Ramos (cell line): ENCODE results near the gene DBH.

Experiments used
- in situ Hi-C: fragments of 300-500 bp; cut with MboI; formaldehyde crosslinking; loops from one replicate; pipeline ENCODE4 v1.14.3; 2022; ENCODE audit warnings: low sequenced_read_pairs; ENCODE audit not compliant: unreplicated experiment

Gene DBH

GRCh38 chr9:133680250-133680975 is 44.2 kb downstream of the DBH start:
- in situ Hi-C loops: no loop called here

- in situ Hi-C loops: no loop called here
Observed at GRCh38 chr9:133680976-133681657, 45.0 kb downstream of the DBH start.

- in situ Hi-C loops: no loop called here
Observed at GRCh38 chr9:133681658-133682306, 45.6 kb downstream of the DBH start.

- in situ Hi-C loops: no loop called here
Observed at GRCh38 chr9:133682818-133683585, 46.8 kb downstream of the DBH start.

GRCh38 chr9:133683586-133684120 is 47.5 kb downstream of the DBH start:
- in situ Hi-C loops: no loop called here

- in situ Hi-C loops: no loop called here
Observed at GRCh38 chr9:133684121-133684935, 48.2 kb downstream of the DBH start.

- in situ Hi-C loops: no loop called here
Observed at GRCh38 chr9:133684936-133685361, 48.8 kb downstream of the DBH start.

- in situ Hi-C loops: no loop called here
Observed at GRCh38 chr9:133685653-133686609, 49.8 kb downstream of the DBH start.

GRCh38 chr9:133686642-133687575 is 50.7 kb downstream of the DBH start:
- in situ Hi-C loops: no loop called here

- in situ Hi-C loops: no loop called here
Observed at GRCh38 chr9:133687856-133688761, 51.9 kb downstream of the DBH start.

- in situ Hi-C loops: no loop called here
Observed at GRCh38 chr9:133689151-133689763, 53.1 kb downstream of the DBH start.

GRCh38 chr9:133690081-133690561 is 54.0 kb downstream of the DBH start:
- in situ Hi-C loops: no loop called here

- in situ Hi-C loops: no loop called here
Observed at GRCh38 chr9:133691191-133691590, 55.0 kb downstream of the DBH start.

- in situ Hi-C loops: no loop called here
Observed at GRCh38 chr9:133691626-133692363, 55.6 kb downstream of the DBH start.

GRCh38 chr9:133692364-133692985 is 56.3 kb downstream of the DBH start:
- in situ Hi-C loops: no loop called here
